Activated CD8-positive, alpha-beta T cell treated with anti-CD3 and anti-CD28 coated beads, Interleukin-2, amount 10 ng/mL, durations not matched to agents 7 days and 5 days (primary cell): ENCODE measurements around the gene QSOX1. TPM values are rescaled to one million over a fixed set of nuclear protein-coding genes. Genes with fewer than 3 reads are reported as not detected.

Experiments
- ATAC-seq: fragments of 150-1000 bp; cut with Tn5 transposase; one replicate; pipeline ENCODE4 v1.10.0; 2021; ENCODE audit warnings: moderate library complexity
- CTCF ChIA-PET: fragments of 350-600 bp; sonication (Branson Sonifier 250); formaldehyde crosslinking; loops from one replicate; lab custom pipeline; 2021; ENCODE audit warnings: antibody characterized with exemption; lab: Charles Lee
- POLR2A ChIA-PET: fragments of 350-600 bp; sonication (Branson Sonifier 250); formaldehyde crosslinking; loops from one replicate; lab custom pipeline; 2021; ENCODE audit warnings: antibody characterized with exemption; lab: Charles Lee
- DNase-seq: peaks from one replicate; pipeline ENCODE4 v3.0.0-alpha.2; 2020
- H3K27ac Mint-ChIP-seq: one replicate; pipeline ENCODE4 v1.8.0; 2021; ENCODE audit warnings: mild to moderate bottlenecking, mixed read lengths
- H3K27me3 Mint-ChIP-seq: one replicate; pipeline ENCODE4 v1.8.0; 2021; ENCODE audit warnings: low read depth, mixed read lengths
- H3K36me3 Mint-ChIP-seq: one replicate; pipeline ENCODE4 v1.8.0; 2021; ENCODE audit warnings: low read depth, mixed read lengths
- H3K4me1 Mint-ChIP-seq: one replicate; pipeline ENCODE4 v1.8.0; 2021; ENCODE audit warnings: low read depth, mixed read lengths
- H3K4me3 Mint-ChIP-seq: one replicate; pipeline ENCODE4 v1.8.0; 2021; ENCODE audit warnings: mild to moderate bottlenecking, mixed read lengths
- H3K9me3 Mint-ChIP-seq: one replicate; pipeline ENCODE4 v1.8.0; 2022; ENCODE audit warnings: mixed read lengths; ENCODE audit not compliant: insufficient read depth
- total RNA-seq, 2 experiments: library from RNA; stranded (reverse); gene quantifications; one replicate each; pipeline ENCODE4 v1.2.3, GENCODE V29; 2021

Gene QSOX1
- total RNA-seq, 2 experiments from 2014 or later = 23.9 to 25.2 TPM

GRCh38 chr1:180241716-180242544 lies 87.3 kb downstream of the QSOX1 start:
- Mint-ChIP-seq H3K4me1 (no peaks in the 10 kb centered on the region), H3K27ac (no peak overlapping the region), H3K36me3 (no peaks in the 10 kb centered on the region), H3K27me3 (peaks cover 45% of the 10 kb centered on the region), H3K9me3 (no peaks in the 10 kb centered on the region), H3K4me3 (no peak overlapping the region)
- POLR2A ChIA-PET = no interaction called here
- no peak for ATAC-seq
- CTCF ChIA-PET = interaction anchor here (2.2 kb wide), 1 partner anchor 11 kb away, joined by 5 read pairs; no protein-coding TSS in a partner anchor
- DNase-seq = no peak

- CTCF ChIA-PET = no interaction called here
- POLR2A ChIA-PET = no interaction called here
- Mint-ChIP-seq H3K27ac (no peak overlapping the region), H3K27me3 (peaks cover 30% of the 10 kb centered on the region), H3K36me3 (no peaks in the 10 kb centered on the region), H3K9me3 (no peaks in the 10 kb centered on the region), H3K4me1 (peaks cover 3% of the 10 kb centered on the region), H3K4me3 (no peak overlapping the region)
- ATAC-seq (no peak), DNase-seq (no peak)
Measured at GRCh38 chr1:180243517-180244221, 89.0 kb downstream of the QSOX1 start.

- Mint-ChIP-seq H3K27ac (no peak overlapping the region), H3K27me3 (peaks cover 23% of the 10 kb centered on the region), H3K9me3 (no peaks in the 10 kb centered on the region), H3K4me3 (no peak overlapping the region), H3K36me3 (no peaks in the 10 kb centered on the region), H3K4me1 (peaks cover 3% of the 10 kb centered on the region)
- ChIA-PET POLR2A (no interaction called here), CTCF (no interaction called here)
- no peak for ATAC-seq
- DNase-seq = no peak
Measured at GRCh38 chr1:180244840-180245239, 90.2 kb downstream of the QSOX1 start.

GRCh38 chr1:180246579-180246978 lies 91.9 kb downstream of the QSOX1 start:
- H3K27ac Mint-ChIP-seq = no peak overlapping the region
- H3K27me3 Mint-ChIP-seq = peaks cover 9% of the 10 kb centered on the region
- DNase-seq (no peak), ATAC-seq (no peak)
- ChIA-PET CTCF (no interaction called here), POLR2A (no interaction called here)
- no peaks in the 10 kb centered on the region for H3K36me3 Mint-ChIP-seq
- peaks cover 3% of the 10 kb centered on the region for H3K4me1 Mint-ChIP-seq
- no peak overlapping the region for H3K4me3 Mint-ChIP-seq
- no peaks in the 10 kb centered on the region for H3K9me3 Mint-ChIP-seq

GRCh38 chr1:180247061-180247460 lies 92.4 kb downstream of the QSOX1 start:
- peaks cover 7% of the 10 kb centered on the region for H3K27me3 Mint-ChIP-seq
- H3K9me3 Mint-ChIP-seq = no peaks in the 10 kb centered on the region
- peaks cover 3% of the 10 kb centered on the region for H3K4me1 Mint-ChIP-seq
- POLR2A ChIA-PET = no interaction called here
- DNase-seq (no peak), ATAC-seq (no peak)
- CTCF ChIA-PET = no interaction called here
- no peaks in the 10 kb centered on the region for H3K36me3 Mint-ChIP-seq
- H3K4me3 Mint-ChIP-seq = no peak overlapping the region
- H3K27ac Mint-ChIP-seq = no peak overlapping the region

- ChIA-PET POLR2A (no interaction called here), CTCF (interaction anchor here (0.8 kb wide), 1 partner anchor 167 kb away, joined by 3 read pairs; no protein-coding TSS in a partner anchor)
- ATAC-seq (no peak), DNase-seq (no peak)
- no peak overlapping the region for H3K4me3 Mint-ChIP-seq
- peaks cover 2% of the 10 kb centered on the region for H3K27me3 Mint-ChIP-seq
- H3K4me1 Mint-ChIP-seq = peaks cover 3% of the 10 kb centered on the region
- no peak overlapping the region for H3K27ac Mint-ChIP-seq
- no peaks in the 10 kb centered on the region for H3K36me3 Mint-ChIP-seq
- no peaks in the 10 kb centered on the region for H3K9me3 Mint-ChIP-seq
Measured at GRCh38 chr1:180247580-180247979, 92.9 kb downstream of the QSOX1 start.

GRCh38 chr1:180248176-180248575 lies 93.5 kb downstream of the QSOX1 start:
- H3K27me3 Mint-ChIP-seq = peaks cover 2% of the 10 kb centered on the region

GRCh38 chr1:180248731-180249681 lies 94.3 kb downstream of the QSOX1 start:
- peaks cover 3% of the 10 kb centered on the region for H3K4me1 Mint-ChIP-seq
- no peaks in the 10 kb centered on the region for H3K9me3 Mint-ChIP-seq
- ATAC-seq (no peak), DNase-seq (no peak)
- H3K4me3 Mint-ChIP-seq = no peak overlapping the region
- H3K27me3 Mint-ChIP-seq = peaks cover 2% of the 10 kb centered on the region
- H3K36me3 Mint-ChIP-seq = no peaks in the 10 kb centered on the region
- H3K27ac Mint-ChIP-seq = no peak overlapping the region
- POLR2A ChIA-PET = no interaction called here
- CTCF ChIA-PET = interaction anchor here (1.0 to 1.4 kb wide), 3 partner anchors 229 to 234 kb away, joined by 3 to 5 read pairs (median 4); no protein-coding TSS in a partner anchor

More at GRCh38 chr1:180248176-180248575, 93.5 kb downstream of the QSOX1 start:
- Mint-ChIP-seq H3K36me3 (no peaks in the 10 kb centered on the region), H3K9me3 (no peaks in the 10 kb centered on the region), H3K4me1 (peaks cover 3% of the 10 kb centered on the region), H3K4me3 (no peak overlapping the region), H3K27ac (no peak overlapping the region)
- CTCF ChIA-PET = interaction anchor here (0.8 to 1.4 kb wide), 3 partner anchors 166 to 235 kb away, joined by 3 to 4 read pairs (median 3); no protein-coding TSS in a partner anchor
- POLR2A ChIA-PET = no interaction called here
- ATAC-seq (no peak), DNase-seq (no peak)

- Mint-ChIP-seq H3K4me3 (no peak overlapping the region), H3K9me3 (no peaks in the 10 kb centered on the region), H3K27ac (no peak overlapping the region), H3K36me3 (no peaks in the 10 kb centered on the region), H3K27me3 (no peaks in the 10 kb centered on the region), H3K4me1 (peaks cover 3% of the 10 kb centered on the region)
- DNase-seq (no peak), ATAC-seq (no peak)
- ChIA-PET POLR2A (no interaction called here), CTCF (interaction anchor here (1.2 to 1.7 kb wide), 3 partner anchors 165 to 232 kb away, joined by 4 to 5 read pairs (median 4); no protein-coding TSS in a partner anchor)
Measured at GRCh38 chr1:180249725-180250498, 95.2 kb downstream of the QSOX1 start.

GRCh38 chr1:180250499-180250770 lies 95.8 kb downstream of the QSOX1 start:
- ChIA-PET POLR2A (no interaction called here), CTCF (interaction anchor here (1.7 kb wide), 1 partner anchor 164 kb away, joined by 4 read pairs; no protein-coding TSS in a partner anchor)
- H3K36me3 Mint-ChIP-seq = no peaks in the 10 kb centered on the region
- peaks cover 3% of the 10 kb centered on the region for H3K4me1 Mint-ChIP-seq
- H3K9me3 Mint-ChIP-seq = no peaks in the 10 kb centered on the region
- no peak overlapping the region for H3K27ac Mint-ChIP-seq
- DNase-seq = no peak
- no peak overlapping the region for H3K4me3 Mint-ChIP-seq
- ATAC-seq = no peak
- H3K27me3 Mint-ChIP-seq = no peaks in the 10 kb centered on the region
